Measurements from ENCODE around the gene CHRNA9.
A peak's percentile ranks its signal among the peaks of the same experiment; 100 is the strongest.

CHRNA9 gene

DNA sequence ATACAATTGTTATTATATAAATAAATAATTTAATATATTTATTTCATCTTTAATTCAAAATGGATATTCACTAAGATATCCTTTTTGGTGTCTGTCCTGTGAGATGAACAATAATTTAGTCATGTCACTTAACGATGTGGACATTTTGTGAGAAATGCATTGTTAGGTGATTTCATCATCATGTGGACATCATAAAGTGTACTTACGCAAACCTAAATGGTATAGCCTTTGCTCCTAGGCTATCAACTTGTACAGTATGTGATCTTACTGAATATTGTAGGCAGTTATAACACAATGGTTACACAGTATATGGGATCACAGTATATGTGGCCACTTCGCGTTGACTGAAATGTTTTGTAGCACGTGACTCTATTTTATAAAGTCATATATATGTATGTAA, 20.2 kb upstream of the CHRNA9 start:
- no peak overlapping the region for H3K27ac Mint-ChIP-seq (ENCODE audit: low read depth)
- peaks cover 4% of the 10 kb centered on the region for H3K36me3 Mint-ChIP-seq (ENCODE audit: insufficient read depth)
- no peak for ATAC-seq (replicated peaks; ENCODE audit: extremely low read depth, poor library complexity, severe bottlenecking)
- H3K4me3 Mint-ChIP-seq: no peak overlapping the region
- no peaks in the 10 kb centered on the region for H3K27me3 Mint-ChIP-seq
- no peaks in the 10 kb centered on the region for H3K9me3 Mint-ChIP-seq
- DNase-seq (ENCODE audit: low spot score in 2 of 2): no peak
- H3K4me1 Mint-ChIP-seq: peaks cover 23% of the 10 kb centered on the region

DNA sequence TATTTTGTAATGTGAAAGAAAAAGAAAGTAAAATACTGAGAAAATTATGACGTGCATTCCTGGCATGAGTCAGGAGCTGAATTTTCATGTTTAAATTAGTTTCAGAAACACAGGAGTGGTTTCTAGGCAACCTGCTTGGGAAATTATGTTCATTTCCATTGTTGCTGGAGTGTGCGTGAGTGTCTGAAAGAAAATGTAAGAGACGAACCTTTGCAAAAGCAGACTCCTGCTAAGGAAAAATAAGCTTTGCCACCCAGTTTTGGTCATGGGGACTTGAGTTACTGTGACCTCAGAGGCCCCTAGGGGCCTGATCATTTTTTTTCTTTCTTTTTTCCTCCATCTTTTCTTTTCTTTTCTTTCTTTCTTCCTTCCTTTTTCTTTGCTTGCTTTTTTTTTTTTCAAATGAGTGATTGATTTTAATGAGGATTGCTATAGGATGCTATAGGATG, 18.8 kb upstream of the CHRNA9 start:
- Mint-ChIP-seq H3K9me3 (no peaks in the 10 kb centered on the region), H3K27ac (ENCODE audit: low read depth) (peak overlapping the region; percentile 98), H3K4me3 (peak overlapping the region; percentile 77), H3K4me1 (peaks cover 23% of the 10 kb centered on the region), H3K27me3 (no peaks in the 10 kb centered on the region), H3K36me3 (ENCODE audit: insufficient read depth) (peaks cover 4% of the 10 kb centered on the region)
- peak; percentile 59 for ATAC-seq (replicated peaks; ENCODE audit: extremely low read depth, poor library complexity, severe bottlenecking)
- DNase-seq (ENCODE audit: low spot score in 2 of 2): peak in 1 of 2 donors; percentile 37

DNA sequence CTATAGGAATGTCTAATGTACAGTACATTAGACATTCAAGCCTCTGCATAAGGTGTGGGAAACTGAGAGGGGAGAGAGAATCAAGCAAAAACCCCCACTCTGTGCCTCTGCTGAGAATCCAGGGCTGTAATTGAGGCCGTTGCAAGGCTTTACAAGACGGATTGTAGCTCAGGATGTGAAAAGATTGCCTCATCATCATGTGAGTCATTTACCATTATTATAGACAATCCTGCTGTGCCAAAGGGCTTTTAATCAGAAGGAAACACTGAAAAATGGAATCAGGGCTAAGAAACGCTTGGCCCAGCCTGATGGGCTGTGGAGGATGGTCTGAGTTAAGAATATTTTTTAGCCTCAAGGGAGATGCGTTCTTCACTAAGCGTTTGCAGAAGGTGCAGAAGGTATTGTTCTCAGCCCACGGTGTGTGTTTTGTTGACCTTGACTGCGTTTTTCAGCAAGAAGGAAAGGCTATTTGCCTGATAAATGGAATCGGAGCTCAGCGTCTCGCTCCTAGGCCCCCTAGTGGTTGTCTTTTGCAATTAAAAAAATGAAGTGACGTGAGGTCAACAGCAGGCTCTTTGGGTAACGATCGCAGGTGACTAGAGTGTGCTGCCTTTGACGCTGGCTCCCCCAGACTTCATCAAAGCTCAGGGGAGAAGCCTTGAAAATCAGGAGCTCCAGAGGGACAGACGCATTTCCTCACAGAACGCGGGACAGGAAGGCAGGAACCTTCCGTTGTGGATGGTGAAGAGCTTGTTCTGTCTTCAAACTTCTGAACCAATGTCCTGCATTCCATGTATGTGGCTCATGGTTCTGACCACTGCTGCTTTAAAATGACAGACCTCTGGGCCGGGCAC, 18.1 kb upstream of the CHRNA9 start:
- H3K27ac Mint-ChIP-seq (ENCODE audit: low read depth): peak overlapping the region; percentile 98
- ATAC-seq (replicated peaks; ENCODE audit: extremely low read depth, poor library complexity, severe bottlenecking) (peak; percentile 77), DNase-seq (ENCODE audit: low spot score in 2 of 2) (peak; percentile 37 to 66)
- H3K27me3 Mint-ChIP-seq: no peaks in the 10 kb centered on the region
- H3K4me3 Mint-ChIP-seq: peak overlapping the region; percentile 77
- no peaks in the 10 kb centered on the region for H3K9me3 Mint-ChIP-seq
- peaks cover 23% of the 10 kb centered on the region for H3K4me1 Mint-ChIP-seq
- peaks cover 5% of the 10 kb centered on the region for H3K36me3 Mint-ChIP-seq (ENCODE audit: insufficient read depth)

DNA sequence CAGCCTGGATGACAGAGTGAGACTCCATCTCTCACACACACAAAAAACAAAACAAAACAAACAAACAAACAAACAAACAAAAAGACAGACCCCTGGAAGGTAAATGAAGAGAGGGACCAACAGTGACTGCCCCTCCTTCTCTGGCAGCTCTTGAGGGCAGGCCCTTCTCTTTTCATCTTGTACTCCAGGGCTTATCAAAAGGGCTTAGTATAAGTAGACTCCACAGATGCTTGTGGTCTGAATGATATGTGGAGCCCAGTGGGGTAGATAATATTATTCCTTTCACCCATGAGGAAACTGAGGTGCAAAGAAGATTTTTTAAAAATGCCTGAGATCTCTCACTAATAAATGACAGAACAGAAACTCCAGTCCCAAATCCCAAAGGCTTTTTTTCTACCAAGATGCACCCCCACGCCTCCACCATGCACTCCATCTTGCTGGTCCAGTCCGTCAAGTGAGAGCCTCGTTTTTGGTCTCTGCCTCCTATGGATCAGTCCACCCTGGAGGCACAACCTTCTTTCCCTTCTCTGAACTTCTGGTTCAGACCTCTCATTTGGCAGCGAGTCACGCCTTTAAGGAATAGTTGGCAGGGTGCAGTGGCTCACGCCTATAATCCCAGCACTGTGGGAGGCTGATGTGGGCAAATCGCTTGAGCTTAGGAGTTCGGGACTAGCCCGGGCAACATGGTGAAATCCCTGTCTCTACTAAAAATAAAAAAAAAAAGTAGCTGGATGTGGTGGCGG, 17.0 kb upstream of the CHRNA9 start:
- H3K36me3 Mint-ChIP-seq (ENCODE audit: insufficient read depth): peaks cover 5% of the 10 kb centered on the region
- no peaks in the 10 kb centered on the region for H3K9me3 Mint-ChIP-seq
- no peak overlapping the region for H3K4me3 Mint-ChIP-seq
- no peak for ATAC-seq (replicated peaks; ENCODE audit: extremely low read depth, poor library complexity, severe bottlenecking)
- H3K27me3 Mint-ChIP-seq: no peaks in the 10 kb centered on the region
- H3K4me1 Mint-ChIP-seq: peaks cover 14% of the 10 kb centered on the region
- H3K27ac Mint-ChIP-seq (ENCODE audit: low read depth): peak overlapping the region; percentile 98
- DNase-seq (ENCODE audit: low spot score in 2 of 2): no peak

DNA sequence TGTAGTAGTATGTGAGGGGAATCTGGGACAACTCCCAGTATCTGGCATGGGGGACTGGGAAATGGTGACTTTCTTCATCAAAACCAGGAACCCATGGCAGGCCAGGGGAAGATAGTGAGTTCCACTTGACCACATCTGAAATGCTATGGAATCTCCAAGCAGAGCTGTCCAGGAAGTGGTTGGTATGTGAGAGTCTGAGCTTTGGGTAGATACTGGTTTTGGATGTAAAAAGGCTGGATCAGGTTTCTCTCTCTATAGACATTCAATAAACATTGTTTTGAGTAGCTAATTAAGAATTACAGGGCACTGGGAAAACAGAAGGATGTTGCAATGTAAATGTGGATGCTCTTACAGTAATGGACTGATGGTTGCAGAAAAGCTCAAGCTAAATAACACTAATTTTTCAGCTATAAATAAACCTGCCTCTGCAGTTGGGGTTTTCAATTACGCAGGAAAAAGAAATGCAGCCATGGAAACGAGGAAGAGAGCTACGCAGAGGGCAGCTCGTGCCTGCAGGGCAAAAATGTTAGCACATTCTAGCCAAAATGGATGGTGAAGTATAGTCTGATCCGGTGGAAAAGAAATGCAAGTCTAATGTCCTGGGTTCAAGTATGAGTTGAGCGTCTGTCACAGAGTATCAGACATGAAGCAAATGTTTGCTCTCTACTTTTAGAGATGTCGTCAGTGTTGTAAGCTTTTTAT, 13.4 kb upstream of the CHRNA9 start:
- H3K27ac Mint-ChIP-seq (ENCODE audit: low read depth): no peak overlapping the region
- DNase-seq (ENCODE audit: low spot score in 2 of 2): no peak
- H3K4me1 Mint-ChIP-seq: peaks cover 7% of the 10 kb centered on the region

DNA sequence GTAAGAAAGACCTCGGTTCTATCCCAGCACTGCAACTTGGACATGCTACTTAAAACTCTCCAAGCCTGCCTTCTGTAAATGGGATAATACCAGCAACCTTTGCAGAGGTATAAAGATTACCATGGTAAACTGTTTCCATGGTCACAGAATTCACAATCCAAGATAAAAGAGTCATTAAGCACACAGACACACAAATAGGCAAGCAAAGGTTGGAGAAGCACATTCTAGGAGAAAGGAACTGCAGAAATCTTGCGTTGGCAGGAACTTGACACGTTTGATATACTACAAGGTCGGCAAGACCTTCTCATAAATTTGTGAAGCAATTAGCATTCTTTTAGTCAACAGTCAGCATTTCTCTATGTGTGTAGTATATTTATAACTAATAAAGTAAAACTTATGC, 12.3 kb upstream of the CHRNA9 start:
- no peak overlapping the region for H3K27ac Mint-ChIP-seq (ENCODE audit: low read depth)
- no peak for ATAC-seq (replicated peaks; ENCODE audit: extremely low read depth, poor library complexity, severe bottlenecking)
- H3K27me3 Mint-ChIP-seq: peaks cover 1% of the 10 kb centered on the region
- H3K36me3 Mint-ChIP-seq (ENCODE audit: insufficient read depth): peaks cover 1% of the 10 kb centered on the region
- no peaks in the 10 kb centered on the region for H3K4me1 Mint-ChIP-seq
- H3K4me3 Mint-ChIP-seq: no peak overlapping the region
- H3K9me3 Mint-ChIP-seq: no peaks in the 10 kb centered on the region
- DNase-seq (ENCODE audit: low spot score in 2 of 2): no peak

More for the DNA sequence above, 13.4 kb upstream of the CHRNA9 start:
- no peaks in the 10 kb centered on the region for H3K9me3 Mint-ChIP-seq
- H3K4me3 Mint-ChIP-seq: no peak overlapping the region
- H3K36me3 Mint-ChIP-seq (ENCODE audit: insufficient read depth): peaks cover 5% of the 10 kb centered on the region
- no peak for ATAC-seq (replicated peaks; ENCODE audit: extremely low read depth, poor library complexity, severe bottlenecking)
- H3K27me3 Mint-ChIP-seq: no peaks in the 10 kb centered on the region

DNA sequence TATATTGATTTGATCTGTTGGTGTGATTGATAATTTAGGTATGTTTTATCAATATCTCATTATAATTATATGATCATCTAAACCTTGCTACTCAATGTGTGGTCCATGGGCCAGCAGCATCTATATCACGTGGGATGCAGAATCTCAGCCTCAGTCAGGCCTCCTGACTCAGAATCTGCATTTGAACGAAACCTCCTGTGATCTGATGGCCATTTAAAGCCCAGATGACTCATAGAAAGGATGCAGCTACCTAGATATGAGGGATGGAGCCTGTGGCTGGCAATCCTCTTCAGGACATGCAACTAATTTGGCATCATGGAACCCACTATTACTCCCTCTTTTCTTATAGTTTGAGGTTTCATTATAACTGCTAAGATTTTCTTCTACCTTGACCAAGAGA, 11.3 kb upstream of the CHRNA9 start:
- Mint-ChIP-seq H3K9me3 (no peaks in the 10 kb centered on the region), H3K36me3 (ENCODE audit: insufficient read depth) (peaks cover 1% of the 10 kb centered on the region), H3K27ac (ENCODE audit: low read depth) (no peak overlapping the region), H3K4me1 (no peaks in the 10 kb centered on the region), H3K4me3 (no peak overlapping the region), H3K27me3 (peaks cover 12% of the 10 kb centered on the region)
- DNase-seq (ENCODE audit: low spot score in 2 of 2) (no peak), ATAC-seq (replicated peaks; ENCODE audit: extremely low read depth, poor library complexity, severe bottlenecking) (no peak)

DNA sequence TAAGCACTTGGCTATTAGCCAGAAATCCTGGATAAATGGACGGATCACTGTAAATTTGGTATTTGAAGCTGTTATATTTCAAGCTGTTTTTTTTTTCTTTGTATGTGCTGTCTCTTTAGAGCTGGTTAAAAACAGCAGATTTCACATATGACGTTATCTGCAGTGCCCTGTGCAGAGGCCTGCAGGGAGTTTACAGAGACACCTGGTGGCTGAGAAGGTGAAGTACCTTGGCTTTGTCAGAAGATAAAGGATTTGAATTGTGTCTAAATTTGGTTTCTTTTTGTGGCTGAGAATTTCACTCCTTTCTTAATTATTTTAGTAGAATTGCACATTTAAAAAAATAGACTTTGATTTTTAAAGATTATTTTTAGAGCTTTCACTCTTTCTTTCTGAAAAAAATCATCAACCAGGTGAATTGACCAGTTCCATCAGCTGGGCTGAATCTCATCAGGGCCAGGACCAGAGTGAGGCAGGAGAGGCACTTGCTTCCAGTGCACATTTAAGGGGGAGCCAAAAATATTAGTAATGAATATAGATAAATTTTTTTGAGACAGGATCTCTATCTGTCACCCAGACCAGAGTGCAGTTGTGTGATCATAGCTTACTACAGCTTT, 9.6 kb upstream of the CHRNA9 start:
- peak in 1 of 2 donors; percentile 64 for DNase-seq (ENCODE audit: low spot score in 2 of 2)
- Mint-ChIP-seq H3K36me3 (ENCODE audit: insufficient read depth) (peaks cover 1% of the 10 kb centered on the region), H3K27me3 (peaks cover 14% of the 10 kb centered on the region), H3K27ac (ENCODE audit: low read depth) (no peak overlapping the region), H3K9me3 (no peaks in the 10 kb centered on the region), H3K4me1 (no peaks in the 10 kb centered on the region), H3K4me3 (no peak overlapping the region)
- peak; percentile 98 for ATAC-seq (replicated peaks; ENCODE audit: extremely low read depth, poor library complexity, severe bottlenecking)

DNA sequence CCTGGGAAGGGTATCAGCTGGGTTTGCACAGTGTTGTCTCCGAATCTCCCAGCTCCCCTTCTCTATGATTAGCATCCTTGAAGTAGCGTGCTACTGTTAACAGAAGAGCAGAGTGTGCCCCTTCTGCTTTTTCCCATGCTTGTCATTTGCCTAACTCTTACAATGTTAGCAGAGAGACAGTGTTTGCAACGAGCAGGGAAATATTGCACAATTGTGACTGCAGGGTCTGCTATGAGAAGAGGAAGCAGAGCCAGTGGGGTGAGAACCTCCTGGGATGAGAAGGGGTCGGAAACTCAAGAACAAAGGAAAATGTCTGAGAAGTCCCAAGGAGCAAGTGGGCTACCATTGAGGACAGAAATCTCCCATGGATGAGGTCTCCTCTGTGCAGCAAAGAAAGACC, 7.8 kb upstream of the CHRNA9 start:
- Mint-ChIP-seq H3K27ac (ENCODE audit: low read depth) (no peak overlapping the region), H3K36me3 (ENCODE audit: insufficient read depth) (no peaks in the 10 kb centered on the region), H3K9me3 (no peaks in the 10 kb centered on the region), H3K4me1 (no peaks in the 10 kb centered on the region), H3K4me3 (no peak overlapping the region), H3K27me3 (peaks cover 24% of the 10 kb centered on the region)
- ATAC-seq (replicated peaks; ENCODE audit: extremely low read depth, poor library complexity, severe bottlenecking): no peak
- DNase-seq (ENCODE audit: low spot score in 2 of 2): no peak

DNA sequence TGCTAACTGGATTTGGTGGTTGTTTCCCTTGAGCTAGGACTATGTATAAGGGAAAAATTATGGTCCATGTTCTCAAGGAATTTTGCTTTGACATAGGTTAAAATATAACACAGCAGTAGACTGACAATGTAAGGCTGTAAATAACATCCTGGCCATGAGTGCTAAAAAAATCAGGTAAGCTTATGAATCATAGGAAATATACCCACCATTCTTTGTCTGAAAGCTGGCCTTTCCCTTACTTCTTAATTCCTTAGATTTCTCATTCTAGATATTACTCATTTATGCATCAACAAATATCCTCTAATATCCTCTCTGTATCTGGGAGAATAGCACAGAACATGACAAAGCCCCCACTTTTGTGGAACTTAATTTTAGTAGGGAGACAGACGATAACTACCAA, 6.8 kb upstream of the CHRNA9 start:
- Mint-ChIP-seq H3K9me3 (no peaks in the 10 kb centered on the region), H3K36me3 (ENCODE audit: insufficient read depth) (no peaks in the 10 kb centered on the region), H3K4me1 (no peaks in the 10 kb centered on the region), H3K27me3 (peaks cover 27% of the 10 kb centered on the region), H3K27ac (ENCODE audit: low read depth) (no peak overlapping the region), H3K4me3 (no peak overlapping the region)
- ATAC-seq (replicated peaks; ENCODE audit: extremely low read depth, poor library complexity, severe bottlenecking) (no peak), DNase-seq (ENCODE audit: low spot score in 2 of 2) (no peak)

DNA sequence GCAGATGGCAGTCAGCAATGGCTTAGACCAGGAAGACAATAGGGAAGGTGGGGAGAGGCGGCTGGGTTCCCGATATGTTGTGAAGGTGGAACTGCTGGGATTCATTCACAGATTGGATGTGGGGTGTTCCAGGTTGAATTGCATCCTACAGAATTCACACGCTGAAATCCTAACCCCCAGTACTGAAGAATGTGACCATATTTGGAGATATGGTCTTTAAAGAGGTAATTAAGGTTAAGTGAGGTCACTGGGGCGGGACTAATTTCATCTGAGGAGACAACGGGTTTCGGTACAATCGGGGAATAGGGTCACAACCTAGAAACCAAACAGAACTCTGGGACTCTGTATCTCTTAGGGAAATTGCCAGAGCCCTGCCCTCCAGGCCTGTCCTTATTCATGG, 5.3 kb upstream of the CHRNA9 start:
- DNase-seq (ENCODE audit: low spot score in 2 of 2): no peak
- H3K36me3 Mint-ChIP-seq (ENCODE audit: insufficient read depth): no peaks in the 10 kb centered on the region
- no peaks in the 10 kb centered on the region for H3K4me1 Mint-ChIP-seq
- peaks cover 34% of the 10 kb centered on the region for H3K27me3 Mint-ChIP-seq
- H3K27ac Mint-ChIP-seq (ENCODE audit: low read depth): no peak overlapping the region
- H3K4me3 Mint-ChIP-seq: no peak overlapping the region
- H3K9me3 Mint-ChIP-seq: no peaks in the 10 kb centered on the region
- no peak for ATAC-seq (replicated peaks; ENCODE audit: extremely low read depth, poor library complexity, severe bottlenecking)

DNA sequence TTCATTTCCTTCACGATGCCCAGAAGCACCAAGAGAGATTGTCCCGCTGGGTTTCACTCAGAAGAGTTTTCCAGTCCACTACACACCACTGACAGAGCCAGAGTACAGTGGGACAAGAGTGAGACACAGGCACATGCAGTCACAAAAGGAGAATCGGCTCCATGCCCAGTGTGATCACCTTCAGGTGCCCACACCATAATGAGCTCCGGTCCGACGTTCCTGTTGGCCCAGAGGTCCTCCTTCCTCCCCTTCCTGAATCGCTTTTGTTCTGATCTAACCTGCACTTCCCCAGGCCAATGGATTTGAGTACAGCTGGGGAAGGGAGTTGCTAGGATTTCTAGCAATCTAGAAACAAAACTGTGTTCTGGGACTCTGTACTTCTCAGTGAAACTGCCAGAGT, 4.6 kb upstream of the CHRNA9 start:
- H3K27ac Mint-ChIP-seq (ENCODE audit: low read depth): no peak overlapping the region
- ATAC-seq (replicated peaks; ENCODE audit: extremely low read depth, poor library complexity, severe bottlenecking) (no peak), DNase-seq (ENCODE audit: low spot score in 2 of 2) (no peak)
- H3K9me3 Mint-ChIP-seq: no peaks in the 10 kb centered on the region
- no peak overlapping the region for H3K4me3 Mint-ChIP-seq
- peaks cover 34% of the 10 kb centered on the region for H3K27me3 Mint-ChIP-seq
- H3K36me3 Mint-ChIP-seq (ENCODE audit: insufficient read depth): no peaks in the 10 kb centered on the region
- H3K4me1 Mint-ChIP-seq: no peaks in the 10 kb centered on the region

Data from central memory CD8-positive, alpha-beta T cell (primary cell).